ENCODE measurements around the gene CLCNKA. TPM values are rescaled to one million over a fixed set of nuclear protein-coding genes. Genes with fewer than 3 reads are reported as not detected.

CLCNKA gene
- total and polyA plus RNA-seq, 12 donors, result 0.18 to 52.5 (median 2.1) TPM

DNA sequence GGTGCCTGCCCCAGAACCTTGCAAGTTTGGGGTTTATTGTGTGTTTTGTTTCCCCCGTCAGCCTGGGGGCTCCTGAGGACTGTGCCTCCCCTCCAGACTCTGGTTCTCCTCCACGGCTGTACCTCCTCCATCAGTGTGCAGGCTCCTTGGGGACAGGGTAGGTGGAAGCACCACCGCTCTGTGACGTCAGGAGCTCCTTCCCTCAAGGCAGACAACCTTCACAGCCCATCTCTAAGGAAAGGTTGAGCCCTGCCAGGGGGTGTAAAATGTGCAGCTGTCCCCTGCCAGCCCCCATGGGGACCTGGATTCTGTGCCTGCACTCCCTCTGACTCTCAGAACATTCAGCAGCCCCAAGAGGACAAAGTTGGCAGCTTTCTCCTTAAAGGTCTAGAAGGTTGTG, 3.5 kb upstream of the CLCNKA start:
- H3K4me3 ChIP-seq, result no peak overlapping the region
- H3K4me1 ChIP-seq (replicated peaks in 1 of 2), result peaks cover 80 to 84% of the 10 kb centered on the region in 2 donors
- peak overlapping the region; percentile 84 to 97 (median 94) for H3K27ac ChIP-seq
- no peaks in the 10 kb centered on the region for H3K27me3 ChIP-seq
- intact Hi-C loops (cut with DNase I), result loop anchor here in 1 of 2 donors (10.0 kb wide), 1 partner anchor 166 kb away; no protein-coding TSS in a partner anchor
- H3K36me3 ChIP-seq (replicated peaks in 1 of 2), result no peaks in the 10 kb centered on the region
- no peaks in the 10 kb centered on the region for H3K9me3 ChIP-seq (replicated peaks in 1 of 3)
- TF ChIP-seq, protein P1, sequence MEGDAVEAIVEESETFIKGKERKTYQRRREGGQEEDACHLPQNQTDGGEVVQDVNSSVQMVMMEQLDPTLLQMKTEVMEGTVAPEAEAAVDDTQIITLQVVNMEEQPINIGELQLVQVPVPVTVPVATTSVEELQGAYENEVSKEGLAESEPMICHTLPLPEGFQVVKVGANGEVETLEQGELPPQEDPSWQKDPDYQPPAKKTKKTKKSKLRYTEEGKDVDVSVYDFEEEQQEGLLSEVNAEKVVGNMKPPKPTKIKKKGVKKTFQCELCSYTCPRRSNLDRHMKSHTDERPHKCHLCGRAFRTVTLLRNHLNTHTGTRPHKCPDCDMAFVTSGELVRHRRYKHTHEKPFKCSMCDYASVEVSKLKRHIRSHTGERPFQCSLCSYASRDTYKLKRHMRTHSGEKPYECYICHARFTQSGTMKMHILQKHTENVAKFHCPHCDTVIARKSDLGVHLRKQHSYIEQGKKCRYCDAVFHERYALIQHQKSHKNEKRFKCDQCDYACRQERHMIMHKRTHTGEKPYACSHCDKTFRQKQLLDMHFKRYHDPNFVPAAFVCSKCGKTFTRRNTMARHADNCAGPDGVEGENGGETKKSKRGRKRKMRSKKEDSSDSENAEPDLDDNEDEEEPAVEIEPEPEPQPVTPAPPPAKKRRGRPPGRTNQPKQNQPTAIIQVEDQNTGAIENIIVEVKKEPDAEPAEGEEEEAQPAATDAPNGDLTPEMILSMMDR (IDR thresholded peaks at IDR 0.05), result no peak
- TF ChIP-seq POLR2A (IDR thresholded peaks at IDR 0.05), result no peak
- DNase-seq, result no peak
- WGBS, 4 donors, result 10 to 47% (median 40%) methylated on average over 2 to 4 of the region's 4 CpGs

DNA sequence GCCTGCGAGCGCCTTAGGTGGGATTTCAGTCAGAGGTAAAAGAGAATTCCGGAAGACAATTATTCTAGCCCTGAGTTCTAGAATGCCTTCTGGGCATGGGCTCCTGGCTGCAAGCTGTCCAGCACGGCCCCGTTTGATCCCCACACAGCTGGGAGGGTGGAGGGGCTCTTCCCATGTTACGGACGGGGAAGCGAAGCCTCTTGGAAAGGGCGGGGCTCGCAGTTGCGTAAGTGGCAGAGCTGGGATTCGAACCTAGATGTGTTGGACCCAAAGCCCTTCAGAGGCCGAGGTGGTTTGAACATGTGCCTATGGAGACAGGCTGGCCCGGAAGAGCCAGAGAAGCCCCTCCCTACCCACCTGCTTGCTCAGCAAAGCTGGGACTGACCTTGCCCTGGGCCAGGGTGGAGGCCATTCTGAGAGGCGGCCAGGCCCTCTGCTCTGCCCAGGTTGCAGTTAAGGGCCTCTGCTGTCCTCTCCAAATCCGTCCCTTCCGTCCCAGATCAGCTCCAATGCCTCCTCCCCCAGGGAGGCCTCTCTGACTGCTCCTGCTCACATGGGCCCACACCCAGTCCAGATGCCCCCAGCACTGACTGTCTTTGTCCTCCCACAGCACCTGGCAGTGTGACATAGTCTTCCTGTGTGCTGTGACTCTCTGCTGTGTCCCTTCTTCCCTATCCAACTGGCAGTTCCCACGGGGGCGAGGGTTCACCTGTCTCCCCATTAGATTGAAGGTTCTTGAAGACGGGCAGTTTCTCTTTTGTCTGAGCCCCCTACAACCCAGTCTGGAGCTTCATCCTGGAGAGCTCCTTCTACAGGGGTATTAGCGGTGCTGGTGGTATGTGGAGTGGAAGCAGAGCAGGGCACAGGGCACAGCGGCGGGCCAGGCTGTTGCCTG, 2.8 kb upstream of the CLCNKA start:
- peaks cover 73 to 77% of the 10 kb centered on the region in 2 donors for H3K4me1 ChIP-seq (replicated peaks in 1 of 2)
- intact Hi-C loops (cut with DNase I), result loop anchor here in 1 of 2 donors (10.0 kb wide), 1 partner anchor 166 kb away; no protein-coding TSS in a partner anchor
- no peak overlapping the region for H3K4me3 ChIP-seq
- no peak for DNase-seq
- no peaks in the 10 kb centered on the region for H3K9me3 ChIP-seq (replicated peaks in 1 of 3)
- TF ChIP-seq POLR2A (IDR thresholded peaks at IDR 0.05), result no peak
- TF ChIP-seq, protein P1 (IDR thresholded peaks at IDR 0.05), result no peak
- 69 to 75% (median 73%) methylated on average over 12 to 23 of the region's 23 CpGs for WGBS, 4 donors
- H3K36me3 ChIP-seq (replicated peaks in 1 of 2), result no peaks in the 10 kb centered on the region
- peak overlapping the region in 4 of 5 donors; percentile 84 to 97 (median 94) for H3K27ac ChIP-seq
- no peaks in the 10 kb centered on the region for H3K27me3 ChIP-seq

GRCh38 chr1:16019644-16020277, 2.1 kb upstream of the CLCNKA start:
- WGBS, 4 donors, result 36 to 61% (median 55%) methylated on average over 6 to 9 of the region's 9 CpGs
- H3K27ac ChIP-seq, result peak overlapping the region in 3 of 5 donors; percentile 91 to 97 (median 97)
- intact Hi-C loops (cut with DNase I), result loop anchor here in 1 of 2 donors (10.0 kb wide), 1 partner anchor 165 kb away; no protein-coding TSS in a partner anchor

More at GRCh38 chr1:16019644-16020277, 2.1 kb upstream of the CLCNKA start:
- TF ChIP-seq, protein P1 (IDR thresholded peaks at IDR 0.05), result no peak
- TF ChIP-seq POLR2A (IDR thresholded peaks at IDR 0.05), result no peak
- peak in 3 of 7 donors; percentile 41 to 62 (median 55) for DNase-seq
- Histone ChIP-seq H3K4me3 (no peak overlapping the region), H3K4me1 (replicated peaks in 1 of 2) (peaks cover 66 to 69% of the 10 kb centered on the region in 2 donors), H3K9me3 (replicated peaks in 1 of 3) (no peaks in the 10 kb centered on the region), H3K27me3 (no peaks in the 10 kb centered on the region), H3K36me3 (replicated peaks in 1 of 2) (no peaks in the 10 kb centered on the region)

Data from adrenal gland (tissue), 12 donors.